Umbilical cord (tissue), 2 donors: Measurements from ENCODE around the gene NKX6-2. TPM values are rescaled to one million over a fixed set of nuclear protein-coding genes. Genes with fewer than 3 reads are reported as not detected.
"Not testable (repeated sequence)": the region's sequence is repeated elsewhere in the genome, so short reads cannot be mapped to it uniquely, and the experiment has no call there.

Source experiments
- DNase-seq: peaks from one replicate; pipeline ENCODE4 v3.0.0-alpha.2; 2015; ENCODE audit warnings: low spot score
- total RNA-seq: library from RNA; depleted of rRNA; stranded (reverse); fragments of >200 nt; gene quantifications from one replicate; pipeline ENCODE4 v1.2.3, GENCODE V29; 2014; ENCODE audit warnings: low replicate concordance; ENCODE audit not compliant: insufficient read depth

Gene NKX6-2
- total RNA-seq, 1 donor from 2014 or later, result not detected

DNA sequence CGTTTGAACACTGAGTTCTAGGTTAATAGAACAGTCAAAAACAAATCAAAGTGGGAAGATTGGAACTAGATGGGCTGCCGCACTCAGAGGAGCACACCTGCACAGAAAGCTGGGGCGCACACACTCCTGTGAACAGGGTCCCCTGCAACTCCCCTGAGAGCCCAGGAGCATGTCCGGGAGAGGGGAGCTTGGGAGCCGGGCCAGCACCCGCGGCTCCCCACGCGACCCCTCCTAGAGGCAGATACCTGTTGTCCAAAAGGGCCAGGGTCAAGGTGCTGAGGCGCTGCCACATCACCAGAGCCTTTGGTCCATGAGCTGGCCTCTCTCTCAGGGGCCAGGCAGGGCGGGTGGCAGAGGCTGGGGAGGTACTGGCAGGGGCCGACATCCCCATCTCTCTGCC, 5.6 kb downstream of the NKX6-2 start:
- no peak for DNase-seq

DNA sequence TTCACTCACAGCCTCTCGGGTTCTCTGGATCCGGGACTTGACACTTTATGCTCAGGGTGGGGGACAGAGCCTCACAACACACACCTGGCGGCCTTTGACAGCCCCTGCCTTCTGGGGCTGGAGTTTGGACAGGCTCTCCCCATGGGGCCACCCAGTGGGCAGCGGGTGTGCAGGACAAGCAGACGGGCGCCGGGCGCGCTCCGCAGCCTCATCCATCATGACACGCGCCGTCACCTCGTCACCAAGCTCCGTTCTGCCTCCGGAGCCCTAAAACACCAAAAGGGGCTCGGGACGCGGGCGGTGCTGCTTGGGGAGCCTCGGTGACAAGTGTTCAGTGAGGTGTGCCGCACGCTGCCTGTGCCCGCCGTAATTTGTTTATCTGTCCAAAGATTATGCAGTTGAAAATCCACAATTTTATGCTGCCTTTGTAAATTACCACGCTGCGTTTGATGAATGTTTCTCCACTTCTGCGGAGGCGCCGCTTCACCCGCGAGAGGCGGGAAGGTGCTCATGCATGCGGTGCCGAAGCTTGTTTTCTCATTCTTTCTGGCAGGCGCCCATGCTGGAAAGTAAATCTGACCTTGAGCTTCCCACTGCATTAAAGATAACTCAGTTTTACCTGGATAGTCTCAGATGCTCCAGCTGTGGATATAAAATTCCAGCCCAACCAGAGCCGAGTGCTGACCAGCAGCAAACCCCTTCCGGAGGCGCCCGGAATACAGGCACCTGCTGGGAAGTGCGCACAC, 6.2 kb downstream of the NKX6-2 start:
- DNase-seq, result no peak

DNA sequence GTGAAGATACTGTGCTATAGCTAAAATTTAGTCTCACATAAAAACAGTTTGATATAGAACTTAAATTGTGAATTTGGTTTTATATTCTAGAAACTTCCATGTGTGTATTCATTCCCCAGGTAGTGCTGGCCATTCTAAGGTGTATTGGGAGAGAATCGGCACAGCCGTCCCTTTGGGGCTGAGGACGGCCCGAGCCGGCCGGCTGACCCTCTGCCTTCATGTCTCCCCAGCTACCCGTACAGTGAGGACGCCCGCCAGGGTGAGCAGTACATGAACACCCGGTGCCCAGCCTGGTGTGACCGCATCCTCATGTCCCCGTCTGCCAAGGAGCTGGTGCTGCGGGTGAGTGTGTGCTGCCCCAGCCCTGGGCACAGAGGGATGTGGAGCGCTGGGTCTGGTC, 8.5 kb downstream of the NKX6-2 start:
- DNase-seq, result no peak

DNA sequence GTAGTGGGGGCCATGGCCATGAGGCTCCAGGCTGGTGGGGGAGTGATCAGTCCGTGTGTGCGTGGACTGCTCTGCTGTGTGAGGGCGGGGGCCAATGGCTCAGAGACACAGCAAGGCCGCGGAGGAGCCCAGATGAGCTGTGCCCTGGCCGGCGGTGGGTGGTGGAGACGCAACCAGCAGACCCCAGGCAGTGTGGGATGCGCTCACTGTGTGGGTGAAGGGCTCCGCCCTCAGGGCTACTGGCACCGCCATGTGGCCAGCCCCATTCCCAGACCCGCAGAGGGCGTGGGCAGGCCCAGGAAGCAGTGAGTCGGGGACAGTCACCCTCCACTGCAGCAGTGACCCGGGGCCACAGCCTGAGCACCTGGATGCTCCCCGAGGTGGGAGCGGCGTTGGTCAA, 9.1 kb downstream of the NKX6-2 start:
- no peak for DNase-seq

GRCh38 chr10:132776186-132776585, 9.8 kb downstream of the NKX6-2 start:
- DNase-seq, result no peak

GRCh38 chr10:132774902-132775863, 10.8 kb downstream of the NKX6-2 start:
- no peak for DNase-seq

- no peak for DNase-seq
Observed at GRCh38 chr10:132774181-132774901, 11.6 kb downstream of the NKX6-2 start.

GRCh38 chr10:132772816-132773215, 13.1 kb downstream of the NKX6-2 start:
- DNase-seq, result not testable (repeated sequence)

GRCh38 chr10:132770061-132771021, 15.6 kb downstream of the NKX6-2 start:
- DNase-seq, result no peak

- no peak for DNase-seq
Observed at GRCh38 chr10:132768346-132769248, 17.4 kb downstream of the NKX6-2 start.

DNA sequence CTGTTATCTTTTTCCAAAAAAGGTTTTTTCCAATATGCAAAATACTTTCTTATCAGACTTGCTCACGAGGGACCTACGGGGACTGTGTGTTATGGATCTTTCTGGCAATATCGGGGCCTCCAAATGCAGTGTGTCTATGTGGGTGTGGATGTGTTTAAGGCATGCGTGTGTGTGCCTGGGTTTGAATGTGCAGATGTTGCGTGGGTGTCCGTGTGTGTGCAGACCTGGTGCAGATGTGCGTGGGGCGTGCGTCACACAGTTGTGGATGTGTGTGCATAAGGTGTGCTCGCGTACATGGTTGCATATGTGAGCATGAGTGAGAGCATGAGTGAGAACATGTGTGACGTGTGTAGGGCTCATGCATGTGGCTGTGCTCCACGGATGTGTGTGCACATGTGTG, 19.7 kb downstream of the NKX6-2 start:
- no peak for DNase-seq

GRCh38 chr10:132765435-132765834, 20.5 kb downstream of the NKX6-2 start:
- DNase-seq, result no peak

DNA sequence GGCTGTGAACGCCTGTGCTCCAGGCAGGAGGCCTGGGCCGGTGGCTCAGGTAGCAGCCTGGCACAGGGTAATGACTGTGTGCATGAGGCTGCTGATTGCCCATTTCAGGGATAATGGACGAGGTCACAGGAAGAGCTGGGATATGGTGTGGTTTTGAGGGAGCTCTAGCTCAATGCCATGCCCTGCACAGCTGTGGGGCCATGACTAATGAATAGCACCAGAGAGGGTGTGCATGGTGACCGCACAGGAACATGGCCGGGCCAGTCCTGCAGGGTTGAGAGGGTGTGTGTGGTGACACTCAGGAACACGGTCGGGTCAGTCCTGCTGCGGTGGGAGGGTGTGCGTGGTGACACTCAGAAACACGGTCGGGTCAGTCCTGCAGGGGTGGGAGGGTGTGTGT, 21.8 kb downstream of the NKX6-2 start:
- DNase-seq, result no peak

- no peak for DNase-seq
Observed at GRCh38 chr10:132763545-132763944, 22.4 kb downstream of the NKX6-2 start.

DNA sequence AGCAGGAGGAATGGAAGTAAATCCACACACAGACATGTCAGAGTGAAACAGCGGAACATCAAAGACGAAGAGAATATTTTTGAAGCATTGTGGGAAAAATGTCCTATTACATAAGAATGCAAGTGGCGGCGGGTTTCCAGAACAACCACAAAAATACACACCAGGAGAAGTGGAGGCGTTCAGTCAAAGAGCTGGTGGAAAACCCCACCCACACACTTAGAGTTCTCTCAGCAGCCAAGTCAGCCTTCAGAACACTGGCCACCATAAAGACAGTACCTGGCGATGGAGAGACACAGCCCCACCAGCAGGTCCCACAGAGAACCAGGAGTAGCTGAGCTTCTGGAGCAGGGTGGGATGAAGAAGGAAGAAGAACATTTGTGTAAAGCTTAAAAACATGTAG, 23.7 kb downstream of the NKX6-2 start:
- DNase-seq, result no peak

- no peak for DNase-seq
Observed at GRCh38 chr10:132761395-132762060, 24.4 kb downstream of the NKX6-2 start.

DNA sequence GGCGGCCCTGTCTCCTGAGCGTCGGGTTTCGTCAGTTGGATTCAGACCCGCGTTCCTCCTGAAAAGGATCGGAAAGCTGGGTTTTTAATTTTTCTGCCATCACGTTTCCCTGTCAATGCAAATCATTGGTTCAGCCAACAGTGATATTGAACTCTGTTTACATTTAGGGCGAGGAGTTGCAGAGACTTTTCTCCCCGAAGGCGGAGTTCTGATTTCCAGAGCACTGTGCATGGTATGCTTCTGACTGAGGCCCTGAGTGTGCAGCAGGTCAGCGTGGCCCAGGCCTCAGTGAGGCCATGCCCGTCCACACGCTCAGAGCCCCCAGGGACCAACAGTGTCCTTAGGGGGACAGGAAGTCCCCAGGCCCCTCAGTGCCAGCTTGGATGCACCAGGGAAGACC, 27.1 kb downstream of the NKX6-2 start:
- DNase-seq, result no peak

DNA sequence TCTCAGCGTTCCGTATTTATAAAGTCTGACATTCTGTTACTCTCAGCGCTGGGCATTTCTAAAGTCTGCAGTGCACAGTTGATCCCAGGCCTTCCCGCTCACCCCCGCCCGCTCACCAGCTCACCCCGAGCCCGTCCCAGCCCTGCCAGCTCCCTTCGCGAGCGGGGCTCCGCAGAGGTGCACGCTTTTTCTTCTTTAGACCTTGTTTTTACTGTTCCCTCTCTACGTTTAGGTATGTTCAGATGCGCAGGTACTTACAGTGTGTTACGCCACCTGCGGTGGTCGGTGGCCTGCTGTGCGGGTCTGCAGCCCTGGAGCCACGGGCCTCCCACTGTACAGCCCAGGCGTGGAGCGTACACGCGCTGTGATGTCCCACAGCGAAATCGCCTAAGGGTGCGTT, 28.8 kb downstream of the NKX6-2 start:
- no peak for DNase-seq

GRCh38 chr10:132756591-132756990, 29.4 kb downstream of the NKX6-2 start:
- no peak for DNase-seq
